SK-N-SH treated with all-trans-retinoic acid at 6 μM for 48 hours (cell line): Measurements from ENCODE around the gene CCDC188.

Experiments
- ATAC-seq: fragments of 200-7000 bp; cut with Tn5 transposase; 3 replicates; pipeline ENCODE4 v1.9.1; 2020; ENCODE audit warnings: mild to moderate bottlenecking, moderate library complexity
- ARNTL ChIP-seq: fragments of 450-650 bp; formaldehyde crosslinking; IDR thresholded peaks from 2 replicates; pipeline ENCODE4 v1.5.0; 2020; ENCODE audit warnings: low read depth, mild to moderate bottlenecking, moderate library complexity, borderline replicate concordance
- BACH2 ChIP-seq: fragments of 250-450 bp; sonication (Bioruptor Pico); IDR thresholded peaks from 2 replicates; pipeline ENCODE4 v1.9.0; 2021; ENCODE audit warnings: mild to moderate bottlenecking, borderline replicate concordance
- CSDC2 ChIP-seq: fragments of 250-450 bp; sonication (Bioruptor Pico); IDR thresholded peaks from 2 replicates; pipeline ENCODE4 v1.5.0; 2020; ENCODE audit warnings: mild to moderate bottlenecking, moderate library complexity
- ESRRG ChIP-seq: fragments of 250-450 bp; sonication (Bioruptor Pico); IDR thresholded peaks from 2 replicates; pipeline ENCODE4 v1.6.1; 2021; ENCODE audit warnings: mild to moderate bottlenecking
- GLIS3 ChIP-seq: fragments of 250-450 bp; sonication (Bioruptor Pico); IDR thresholded peaks from 2 replicates; pipeline ENCODE4 v1.5.0; 2020; ENCODE audit warnings: mild to moderate bottlenecking, moderate library complexity
- ISL1 ChIP-seq: fragments of 250-450 bp; sonication (Bioruptor Pico); IDR thresholded peaks from 2 replicates; pipeline ENCODE4 v2.1.2; 2022; ENCODE audit warnings: mild to moderate bottlenecking, moderate library complexity
- OSR1 ChIP-seq: fragments of 250-450 bp; sonication (Bioruptor Pico); IDR thresholded peaks from 2 replicates; pipeline ENCODE4 v1.8.0; 2022; ENCODE audit warnings: moderate library complexity, mild to moderate bottlenecking, inconsistent platforms
- PPARA ChIP-seq: fragments of 250-450 bp; sonication (Bioruptor Pico); IDR thresholded peaks from 2 replicates; pipeline ENCODE4 v1.5.0; 2020; ENCODE audit warnings: mild to moderate bottlenecking, borderline replicate concordance
- RARB ChIP-seq: fragments of 250-450 bp; sonication (Bioruptor Pico); IDR thresholded peaks from 2 replicates; pipeline ENCODE4 v1.8.0; 2021; ENCODE audit warnings: mild to moderate bottlenecking, moderate library complexity
- SNAI2 ChIP-seq: fragments of 250-450 bp; sonication (Bioruptor Pico); IDR thresholded peaks from 2 replicates; pipeline ENCODE4 v1.5.0; 2020; ENCODE audit warnings: mild to moderate bottlenecking, moderate library complexity
- TCF4 ChIP-seq: fragments of 250-450 bp; sonication (Bioruptor Pico); IDR thresholded peaks from 2 replicates; pipeline ENCODE4 v1.8.0; 2021; ENCODE audit warnings: mild to moderate bottlenecking, moderate library complexity, borderline replicate concordance
- TOX ChIP-seq: fragments of 250-450 bp; sonication (Bioruptor Pico); IDR thresholded peaks from 2 replicates; pipeline ENCODE4 v1.8.0; 2021; ENCODE audit warnings: mild to moderate bottlenecking, moderate library complexity, borderline replicate concordance
- ZC3H10 ChIP-seq: fragments of 250-450 bp; sonication (Bioruptor Pico); IDR thresholded peaks from 2 replicates; pipeline ENCODE4 v1.5.1; 2021; ENCODE audit warnings: mild to moderate bottlenecking, moderate library complexity
- ZFP3 ChIP-seq: fragments of 250-450 bp; sonication (Bioruptor Pico); IDR thresholded peaks from 2 replicates; pipeline ENCODE4 v1.5.0; 2020; ENCODE audit warnings: mild to moderate bottlenecking, moderate library complexity
- ZFP30 ChIP-seq: fragments of 450-650 bp; formaldehyde crosslinking; IDR thresholded peaks from 2 replicates; pipeline ENCODE4 v1.5.0; 2022; ENCODE audit warnings: mild to moderate bottlenecking, moderate library complexity
- ZNF565 ChIP-seq: fragments of 450-650 bp; formaldehyde crosslinking; conservative IDR thresholded peaks from 2 replicates; pipeline ENCODE4 v1.5.0; 2020; ENCODE audit warnings: low read depth, mild to moderate bottlenecking, moderate library complexity
- ZNF70 ChIP-seq: fragments of 450-650 bp; formaldehyde crosslinking; IDR thresholded peaks from 2 replicates; pipeline ENCODE4 v1.5.0; 2020; ENCODE audit warnings: mild to moderate bottlenecking, moderate library complexity
- ZNF8 ChIP-seq: fragments of 450-650 bp; formaldehyde crosslinking; IDR thresholded peaks from 2 replicates; pipeline ENCODE4 v1.5.0; 2020; ENCODE audit warnings: mild to moderate bottlenecking, moderate library complexity
- TF ChIP-seq, protein P1 (sequence below): fragments of 250-450 bp; sonication (Bioruptor Pico); IDR thresholded peaks from 2 replicates; pipeline ENCODE4 v1.5.0; 2020; ENCODE audit warnings: mild to moderate bottlenecking, moderate library complexity
- TF ChIP-seq, protein P2 (sequence below): fragments of 250-450 bp; sonication (Bioruptor Pico); IDR thresholded peaks from 2 replicates; pipeline ENCODE4 v1.8.0; 2021; ENCODE audit warnings: low read depth, mild to moderate bottlenecking, moderate library complexity, borderline replicate concordance
- TF ChIP-seq, protein P3 (sequence below): fragments of 250-450 bp; sonication (Bioruptor Pico); IDR thresholded peaks from 2 replicates; pipeline ENCODE4 v1.5.1; 2020; ENCODE audit warnings: low read depth, mild to moderate bottlenecking, moderate library complexity
- TF ChIP-seq, protein P4 (sequence below): fragments of 250-450 bp; sonication (Bioruptor Pico); IDR thresholded peaks from 2 replicates; pipeline ENCODE4 v1.5.1; 2021; ENCODE audit warnings: mild to moderate bottlenecking, moderate library complexity
- TF ChIP-seq, protein P5 (sequence below): fragments of 250-450 bp; sonication (Bioruptor Pico); IDR thresholded peaks from 2 replicates; pipeline ENCODE4 v1.8.0; 2020; ENCODE audit warnings: mild to moderate bottlenecking, moderate library complexity, borderline replicate concordance

CCDC188 gene

DNA sequence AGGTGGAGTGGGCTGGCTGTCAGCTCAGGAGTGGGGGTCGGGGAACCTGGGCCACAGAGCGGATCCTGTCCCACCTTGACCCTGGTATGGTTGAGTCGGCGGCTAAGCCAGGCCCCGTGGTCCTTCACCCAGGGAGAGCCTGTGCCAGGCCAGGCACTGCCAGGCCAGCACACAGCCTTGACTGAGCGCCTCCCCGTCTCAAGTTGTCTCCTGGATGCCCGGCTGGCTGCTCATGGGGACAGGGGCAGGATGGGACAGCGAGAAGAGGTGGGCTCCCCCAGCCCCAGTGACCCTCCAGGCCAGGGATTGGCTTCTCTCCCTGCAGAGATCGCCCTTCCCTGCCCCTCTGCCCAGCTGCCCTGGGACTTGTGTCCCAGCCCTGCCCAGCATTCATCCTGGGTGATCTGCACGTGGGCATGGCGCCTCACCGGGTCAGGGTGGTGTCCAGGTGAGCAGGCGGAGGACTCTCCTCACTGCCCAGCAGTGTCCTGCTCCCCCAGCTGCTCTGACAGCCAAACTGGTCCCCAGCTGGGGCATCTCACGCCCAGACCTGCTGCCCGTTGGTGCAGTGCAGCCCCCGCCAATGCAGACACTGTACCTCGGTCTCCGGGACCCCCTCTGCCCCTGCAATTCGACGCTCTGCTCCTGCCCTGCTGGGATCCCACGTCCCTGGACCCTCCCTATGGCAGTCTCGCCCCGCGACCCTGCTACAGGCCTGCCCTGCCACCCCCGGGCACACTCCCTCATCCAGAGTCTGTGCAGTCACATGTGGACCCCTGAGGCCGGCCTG is 28.8 kb upstream of the CCDC188 start:
- no peak for ATAC-seq
- TF ChIP-seq RARB (CRISPR knock-in tag) (no peak), ZFP30 (CRISPR knock-in tag) (no peak)
- TF ChIP-seq, protein P1, sequence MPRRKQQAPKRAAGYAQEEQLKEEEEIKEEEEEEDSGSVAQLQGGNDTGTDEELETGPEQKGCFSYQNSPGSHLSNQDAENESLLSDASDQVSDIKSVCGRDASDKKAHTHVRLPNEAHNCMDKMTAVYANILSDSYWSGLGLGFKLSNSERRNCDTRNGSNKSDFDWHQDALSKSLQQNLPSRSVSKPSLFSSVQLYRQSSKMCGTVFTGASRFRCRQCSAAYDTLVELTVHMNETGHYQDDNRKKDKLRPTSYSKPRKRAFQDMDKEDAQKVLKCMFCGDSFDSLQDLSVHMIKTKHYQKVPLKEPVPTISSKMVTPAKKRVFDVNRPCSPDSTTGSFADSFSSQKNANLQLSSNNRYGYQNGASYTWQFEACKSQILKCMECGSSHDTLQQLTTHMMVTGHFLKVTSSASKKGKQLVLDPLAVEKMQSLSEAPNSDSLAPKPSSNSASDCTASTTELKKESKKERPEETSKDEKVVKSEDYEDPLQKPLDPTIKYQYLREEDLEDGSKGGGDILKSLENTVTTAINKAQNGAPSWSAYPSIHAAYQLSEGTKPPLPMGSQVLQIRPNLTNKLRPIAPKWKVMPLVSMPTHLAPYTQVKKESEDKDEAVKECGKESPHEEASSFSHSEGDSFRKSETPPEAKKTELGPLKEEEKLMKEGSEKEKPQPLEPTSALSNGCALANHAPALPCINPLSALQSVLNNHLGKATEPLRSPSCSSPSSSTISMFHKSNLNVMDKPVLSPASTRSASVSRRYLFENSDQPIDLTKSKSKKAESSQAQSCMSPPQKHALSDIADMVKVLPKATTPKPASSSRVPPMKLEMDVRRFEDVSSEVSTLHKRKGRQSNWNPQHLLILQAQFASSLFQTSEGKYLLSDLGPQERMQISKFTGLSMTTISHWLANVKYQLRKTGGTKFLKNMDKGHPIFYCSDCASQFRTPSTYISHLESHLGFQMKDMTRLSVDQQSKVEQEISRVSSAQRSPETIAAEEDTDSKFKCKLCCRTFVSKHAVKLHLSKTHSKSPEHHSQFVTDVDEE (CRISPR knock-in tag) = no peak

DNA sequence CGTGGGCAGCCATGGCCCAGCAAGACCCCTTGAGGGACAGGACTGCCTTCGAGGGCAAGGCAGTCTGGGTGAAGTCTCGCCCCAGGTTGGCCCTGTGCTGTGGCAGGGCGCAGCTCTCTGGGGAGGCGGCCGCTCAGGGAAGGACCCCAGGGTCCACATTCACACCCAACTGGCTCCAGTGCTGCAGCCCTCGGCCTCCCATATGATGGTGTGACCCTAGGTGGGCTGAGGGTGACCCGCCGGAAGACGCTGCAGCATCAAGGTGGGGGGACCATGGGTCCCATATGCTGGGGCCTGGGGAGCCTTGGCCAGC is 28.0 kb upstream of the CCDC188 start:
- no peak for ATAC-seq
- TF ChIP-seq, protein P1 (CRISPR knock-in tag) = no peak
- TF ChIP-seq ZFP3 (CRISPR knock-in tag) (no peak), OSR1 (CRISPR knock-in tag) (no peak), RARB (CRISPR knock-in tag) (no peak), ZNF565 (CRISPR knock-in tag) (no peak), ZNF70 (CRISPR knock-in tag) (no peak), ARNTL (no peak), ZNF8 (no peak), TOX (CRISPR knock-in tag) (no peak), BACH2 (CRISPR knock-in tag) (no peak)

DNA sequence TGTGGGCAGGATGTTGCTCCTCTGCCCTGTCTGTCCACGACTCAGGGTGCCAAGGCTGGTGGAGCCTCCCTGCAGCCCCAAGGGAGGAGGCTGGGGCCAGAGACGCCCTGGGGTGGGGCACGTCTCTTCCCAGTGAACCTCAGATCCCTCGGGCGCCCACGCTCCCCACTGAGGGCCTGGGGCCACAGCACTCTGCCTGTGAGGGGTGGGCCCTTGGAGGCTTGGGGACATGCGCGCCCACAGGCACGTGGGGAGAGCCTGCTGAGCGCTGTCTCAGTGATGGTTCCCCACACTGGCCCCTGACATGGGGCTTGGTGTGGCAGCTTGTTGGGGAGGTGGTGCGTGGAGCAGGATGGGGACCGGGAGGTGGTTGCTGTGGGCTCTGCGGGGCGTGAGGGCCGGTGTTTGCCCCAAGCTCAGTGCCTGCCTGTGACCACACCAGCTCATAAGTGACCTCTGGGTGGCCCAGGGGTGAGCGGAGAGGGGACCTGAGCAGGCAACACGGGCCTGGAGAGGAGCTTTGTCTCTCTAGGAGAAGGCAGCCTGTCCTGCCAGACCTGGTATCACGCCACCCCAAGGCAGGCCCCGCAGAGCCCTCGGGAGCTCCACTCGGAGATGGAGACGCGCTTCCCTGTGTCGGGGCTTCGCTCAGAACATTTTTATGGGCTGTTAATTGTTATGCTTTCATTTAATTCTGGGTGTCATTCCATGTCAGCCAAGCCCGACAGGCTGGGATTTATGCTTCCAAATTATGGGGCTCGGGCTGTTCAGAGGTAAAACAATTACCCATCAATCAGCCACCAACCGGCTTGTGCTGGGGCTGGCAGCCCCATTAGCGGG is 27.4 kb upstream of the CCDC188 start:
- no peak for TF ChIP-seq GLIS3
- no peak for TF ChIP-seq ZFP3 (CRISPR knock-in tag)
- TF ChIP-seq ZFP30 (CRISPR knock-in tag) = no peak
- TF ChIP-seq OSR1 (CRISPR knock-in tag) = no peak
- no peak for TF ChIP-seq PPARA (CRISPR knock-in tag)
- TF ChIP-seq ISL1 = no peak
- TF ChIP-seq, protein P2, sequence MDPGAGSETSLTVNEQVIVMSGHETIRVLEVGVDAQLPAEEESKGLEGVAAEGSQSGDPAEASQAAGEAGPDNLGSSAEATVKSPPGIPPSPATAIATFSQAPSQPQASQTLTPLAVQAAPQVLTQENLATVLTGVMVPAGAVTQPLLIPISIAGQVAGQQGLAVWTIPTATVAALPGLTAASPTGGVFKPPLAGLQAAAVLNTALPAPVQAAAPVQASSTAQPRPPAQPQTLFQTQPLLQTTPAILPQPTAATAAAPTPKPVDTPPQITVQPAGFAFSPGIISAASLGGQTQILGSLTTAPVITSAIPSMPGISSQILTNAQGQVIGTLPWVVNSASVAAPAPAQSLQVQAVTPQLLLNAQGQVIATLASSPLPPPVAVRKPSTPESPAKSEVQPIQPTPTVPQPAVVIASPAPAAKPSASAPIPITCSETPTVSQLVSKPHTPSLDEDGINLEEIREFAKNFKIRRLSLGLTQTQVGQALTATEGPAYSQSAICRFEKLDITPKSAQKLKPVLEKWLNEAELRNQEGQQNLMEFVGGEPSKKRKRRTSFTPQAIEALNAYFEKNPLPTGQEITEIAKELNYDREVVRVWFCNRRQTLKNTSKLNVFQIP (CRISPR knock-in tag) = no peak
- no peak for TF ChIP-seq SNAI2 (CRISPR knock-in tag)
- TF ChIP-seq TCF4 (CRISPR knock-in tag) = no peak
- TF ChIP-seq ZC3H10 (CRISPR knock-in tag) = no peak
- TF ChIP-seq CSDC2 (CRISPR knock-in tag) = no peak
- TF ChIP-seq ESRRG (CRISPR knock-in tag) = no peak
- no peak for TF ChIP-seq RARB (CRISPR knock-in tag)
- no peak for TF ChIP-seq BACH2 (CRISPR knock-in tag)
- TF ChIP-seq ZNF8 = no peak
- TF ChIP-seq, protein P3, sequence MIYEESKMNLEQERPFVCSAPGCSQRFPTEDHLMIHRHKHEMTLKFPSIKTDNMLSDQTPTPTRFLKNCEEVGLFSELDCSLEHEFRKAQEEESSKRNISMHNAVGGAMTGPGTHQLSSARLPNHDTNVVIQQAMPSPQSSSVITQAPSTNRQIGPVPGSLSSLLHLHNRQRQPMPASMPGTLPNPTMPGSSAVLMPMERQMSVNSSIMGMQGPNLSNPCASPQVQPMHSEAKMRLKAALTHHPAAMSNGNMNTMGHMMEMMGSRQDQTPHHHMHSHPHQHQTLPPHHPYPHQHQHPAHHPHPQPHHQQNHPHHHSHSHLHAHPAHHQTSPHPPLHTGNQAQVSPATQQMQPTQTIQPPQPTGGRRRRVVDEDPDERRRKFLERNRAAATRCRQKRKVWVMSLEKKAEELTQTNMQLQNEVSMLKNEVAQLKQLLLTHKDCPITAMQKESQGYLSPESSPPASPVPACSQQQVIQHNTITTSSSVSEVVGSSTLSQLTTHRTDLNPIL (CRISPR knock-in tag) = no peak
- TF ChIP-seq, protein P4, sequence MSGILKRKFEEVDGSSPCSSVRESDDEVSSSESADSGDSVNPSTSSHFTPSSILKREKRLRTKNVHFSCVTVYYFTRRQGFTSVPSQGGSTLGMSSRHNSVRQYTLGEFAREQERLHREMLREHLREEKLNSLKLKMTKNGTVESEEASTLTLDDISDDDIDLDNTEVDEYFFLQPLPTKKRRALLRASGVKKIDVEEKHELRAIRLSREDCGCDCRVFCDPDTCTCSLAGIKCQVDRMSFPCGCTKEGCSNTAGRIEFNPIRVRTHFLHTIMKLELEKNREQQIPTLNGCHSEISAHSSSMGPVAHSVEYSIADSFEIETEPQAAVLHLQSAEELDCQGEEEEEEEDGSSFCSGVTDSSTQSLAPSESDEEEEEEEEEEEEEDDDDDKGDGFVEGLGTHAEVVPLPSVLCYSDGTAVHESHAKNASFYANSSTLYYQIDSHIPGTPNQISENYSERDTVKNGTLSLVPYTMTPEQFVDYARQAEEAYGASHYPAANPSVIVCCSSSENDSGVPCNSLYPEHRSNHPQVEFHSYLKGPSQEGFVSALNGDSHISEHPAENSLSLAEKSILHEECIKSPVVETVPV (CRISPR knock-in tag) = no peak
- no peak for TF ChIP-seq ARNTL
- TF ChIP-seq, protein P5, sequence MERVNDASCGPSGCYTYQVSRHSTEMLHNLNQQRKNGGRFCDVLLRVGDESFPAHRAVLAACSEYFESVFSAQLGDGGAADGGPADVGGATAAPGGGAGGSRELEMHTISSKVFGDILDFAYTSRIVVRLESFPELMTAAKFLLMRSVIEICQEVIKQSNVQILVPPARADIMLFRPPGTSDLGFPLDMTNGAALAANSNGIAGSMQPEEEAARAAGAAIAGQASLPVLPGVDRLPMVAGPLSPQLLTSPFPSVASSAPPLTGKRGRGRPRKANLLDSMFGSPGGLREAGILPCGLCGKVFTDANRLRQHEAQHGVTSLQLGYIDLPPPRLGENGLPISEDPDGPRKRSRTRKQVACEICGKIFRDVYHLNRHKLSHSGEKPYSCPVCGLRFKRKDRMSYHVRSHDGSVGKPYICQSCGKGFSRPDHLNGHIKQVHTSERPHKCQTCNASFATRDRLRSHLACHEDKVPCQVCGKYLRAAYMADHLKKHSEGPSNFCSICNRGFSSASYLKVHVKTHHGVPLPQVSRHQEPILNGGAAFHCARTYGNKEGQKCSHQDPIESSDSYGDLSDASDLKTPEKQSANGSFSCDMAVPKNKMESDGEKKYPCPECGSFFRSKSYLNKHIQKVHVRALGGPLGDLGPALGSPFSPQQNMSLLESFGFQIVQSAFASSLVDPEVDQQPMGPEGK = no peak
- TF ChIP-seq, all 23 proteins: peak for 0

More for the DNA sequence above, 27.4 kb upstream of the CCDC188 start:
- no peak for ATAC-seq
